IPS-15b (cell line): ENCODE data around the gene BASP1.

Source experiments
- H3K27me3 ChIP-seq: one replicate; pipeline ENCODE4 v1.6.1; 2013; ENCODE audit warnings: low read length; ENCODE audit not compliant: control insufficient read depth, insufficient read depth
- H3K36me3 ChIP-seq: one replicate; pipeline ENCODE4 v1.6.1; 2013; ENCODE audit warnings: low read length; ENCODE audit not compliant: control insufficient read depth, insufficient read depth
- H3K4me1 ChIP-seq: one replicate; pipeline ENCODE4 v1.6.1; 2013; ENCODE audit warnings: mild to moderate bottlenecking, low read length; ENCODE audit not compliant: control insufficient read depth, insufficient read depth
- H3K4me3 ChIP-seq: one replicate; pipeline ENCODE4 v1.5.1; 2013; ENCODE audit warnings: low read depth, low read length
- H3K9ac ChIP-seq: one replicate; pipeline ENCODE4 v1.6.1; 2013; ENCODE audit warnings: low read depth, mild to moderate bottlenecking, low read length
- H3K9me3 ChIP-seq: one replicate; pipeline ENCODE4 v1.6.1; 2013; ENCODE audit warnings: mild to moderate bottlenecking, low read length; ENCODE audit not compliant: control insufficient read depth, insufficient read depth

BASP1 gene

GRCh38 chr5:17217493-17218352 lies at the start of gene BASP1:
Gene BASP1, plus strand, starts transcription at chr5:17217631. Its CDS starts 57,586 bp downstream, at chr5:17275217.
- Histone ChIP-seq H3K27me3 (no peaks in the 10 kb centered on the region), H3K36me3 (no peaks in the 10 kb centered on the region), H3K4me3 (peak within 1 kb of the TSS; percentile 95), H3K9ac (peak within 1 kb of the TSS; percentile 19), H3K4me1 (peaks cover 31% of the 10 kb centered on the region), H3K9me3 (no peaks in the 10 kb centered on the region)

- H3K27me3 ChIP-seq, result no peaks in the 10 kb centered on the region
- peaks cover 24% of the 10 kb centered on the region for H3K4me1 ChIP-seq
- H3K36me3 ChIP-seq, result no peaks in the 10 kb centered on the region
- H3K9ac ChIP-seq, result no peak overlapping the region
- no peaks in the 10 kb centered on the region for H3K9me3 ChIP-seq
- no peak overlapping the region for H3K4me3 ChIP-seq
Measured at GRCh38 chr5:17169507-17169906, 47.9 kb upstream of the BASP1 start.

- Histone ChIP-seq H3K9ac (no peak overlapping the region), H3K9me3 (no peaks in the 10 kb centered on the region), H3K36me3 (no peaks in the 10 kb centered on the region), H3K4me1 (peaks cover 5% of the 10 kb centered on the region), H3K4me3 (no peak overlapping the region), H3K27me3 (no peaks in the 10 kb centered on the region)
Measured at GRCh38 chr5:17172791-17173190, 44.6 kb upstream of the BASP1 start.

- Histone ChIP-seq H3K9ac (no peak overlapping the region), H3K9me3 (no peaks in the 10 kb centered on the region), H3K4me1 (no peaks in the 10 kb centered on the region), H3K27me3 (no peaks in the 10 kb centered on the region), H3K36me3 (no peaks in the 10 kb centered on the region), H3K4me3 (no peak overlapping the region)
Measured at GRCh38 chr5:17174965-17175364, 42.5 kb upstream of the BASP1 start.

- Histone ChIP-seq H3K9me3 (no peaks in the 10 kb centered on the region), H3K27me3 (no peaks in the 10 kb centered on the region), H3K4me3 (no peak overlapping the region), H3K4me1 (no peaks in the 10 kb centered on the region), H3K36me3 (no peaks in the 10 kb centered on the region), H3K9ac (no peak overlapping the region)
Measured at GRCh38 chr5:17177501-17178372, 39.7 kb upstream of the BASP1 start.

- H3K9me3 ChIP-seq, result no peaks in the 10 kb centered on the region
- no peaks in the 10 kb centered on the region for H3K27me3 ChIP-seq
- no peaks in the 10 kb centered on the region for H3K36me3 ChIP-seq
- no peaks in the 10 kb centered on the region for H3K4me1 ChIP-seq
- H3K9ac ChIP-seq, result no peak overlapping the region
- H3K4me3 ChIP-seq, result no peak overlapping the region
Measured at GRCh38 chr5:17178373-17178675, 39.1 kb upstream of the BASP1 start.

- H3K4me3 ChIP-seq, result no peak overlapping the region
- no peaks in the 10 kb centered on the region for H3K36me3 ChIP-seq
- no peak overlapping the region for H3K9ac ChIP-seq
- H3K27me3 ChIP-seq, result no peaks in the 10 kb centered on the region
- no peaks in the 10 kb centered on the region for H3K9me3 ChIP-seq
- no peaks in the 10 kb centered on the region for H3K4me1 ChIP-seq
Measured at GRCh38 chr5:17180330-17180843, 37.0 kb upstream of the BASP1 start.

- H3K4me1 ChIP-seq, result no peaks in the 10 kb centered on the region
- no peaks in the 10 kb centered on the region for H3K36me3 ChIP-seq
- H3K9me3 ChIP-seq, result no peaks in the 10 kb centered on the region
- H3K27me3 ChIP-seq, result no peaks in the 10 kb centered on the region
- no peak overlapping the region for H3K4me3 ChIP-seq
- no peak overlapping the region for H3K9ac ChIP-seq
Measured at GRCh38 chr5:17180864-17181723, 36.3 kb upstream of the BASP1 start.

GRCh38 chr5:17182494-17182893 lies 34.9 kb upstream of the BASP1 start:
- no peaks in the 10 kb centered on the region for H3K27me3 ChIP-seq
- no peaks in the 10 kb centered on the region for H3K36me3 ChIP-seq
- H3K4me3 ChIP-seq, result no peak overlapping the region
- H3K4me1 ChIP-seq, result no peaks in the 10 kb centered on the region
- H3K9ac ChIP-seq, result no peak overlapping the region
- H3K9me3 ChIP-seq, result no peaks in the 10 kb centered on the region

- no peaks in the 10 kb centered on the region for H3K4me1 ChIP-seq
- H3K4me3 ChIP-seq, result no peak overlapping the region
Measured at GRCh38 chr5:17182981-17183380, 34.5 kb upstream of the BASP1 start.

GRCh38 chr5:17183831-17184230 lies 33.6 kb upstream of the BASP1 start:
- no peaks in the 10 kb centered on the region for H3K36me3 ChIP-seq
- no peaks in the 10 kb centered on the region for H3K27me3 ChIP-seq
- H3K9me3 ChIP-seq, result no peaks in the 10 kb centered on the region
- H3K4me1 ChIP-seq, result no peaks in the 10 kb centered on the region
- H3K9ac ChIP-seq, result no peak overlapping the region
- no peak overlapping the region for H3K4me3 ChIP-seq

More at GRCh38 chr5:17182981-17183380, 34.5 kb upstream of the BASP1 start:
- H3K9ac ChIP-seq, result no peak overlapping the region
- H3K27me3 ChIP-seq, result no peaks in the 10 kb centered on the region
- no peaks in the 10 kb centered on the region for H3K9me3 ChIP-seq
- H3K36me3 ChIP-seq, result no peaks in the 10 kb centered on the region
